Neuronal stem cell (in vitro differentiated cells): Measurements from ENCODE around the gene CDK5.
A peak's percentile ranks its signal among the peaks of the same experiment; 100 is the strongest.

Experiments used
- DNase-seq: peaks from one replicate; pipeline ENCODE4 v3.0.0-alpha.2; 2013; ENCODE audit warnings: low spot score
- H2AFZ ChIP-seq: one replicate; pipeline ENCODE4 v1.6.1; 2013; ENCODE audit warnings: mild to moderate bottlenecking, low read length, inconsistent platforms
- H2AK5ac ChIP-seq: 2 replicates; pipeline ENCODE4 v1.6.1; 2013; ENCODE audit warnings: low read depth, mild to moderate bottlenecking, inconsistent platforms, low read length, moderate library complexity, mixed read lengths
- H2BK120ac ChIP-seq: 2 replicates; pipeline ENCODE4 v1.6.1; 2013; ENCODE audit warnings: low read depth, mild to moderate bottlenecking, inconsistent platforms, low read length, moderate library complexity, mixed read lengths
- H2BK12ac ChIP-seq: one replicate; pipeline ENCODE4 v1.6.1; 2013; ENCODE audit warnings: low read length, inconsistent platforms
- H2BK15ac ChIP-seq: 2 replicates; pipeline ENCODE4 v1.6.1; 2013; ENCODE audit warnings: mild to moderate bottlenecking, low read length, inconsistent platforms, mixed read lengths
- H2BK5ac ChIP-seq: one replicate; pipeline ENCODE4 v1.6.1; 2013; ENCODE audit warnings: inconsistent platforms, mild to moderate bottlenecking, low read length, moderate library complexity
- H3K14ac ChIP-seq: one replicate; pipeline ENCODE4 v1.6.1; 2013; ENCODE audit warnings: low read length, inconsistent platforms
- H3K18ac ChIP-seq: 2 replicates; pipeline ENCODE4 v1.6.1; 2013; ENCODE audit warnings: low read length, inconsistent platforms
- H3K23ac ChIP-seq: 2 replicates; pipeline ENCODE4 v1.6.1; 2013; ENCODE audit warnings: low read depth, mild to moderate bottlenecking, mixed read lengths, low read length, inconsistent platforms; ENCODE audit not compliant: poor library complexity
- H3K27ac ChIP-seq: replicated peaks from 3 replicates; pipeline ENCODE4 v1.5.1; 2013; ENCODE audit warnings: low read length, inconsistent platforms
- H3K27me3 ChIP-seq, 3 experiments: 2 replicates each; pipeline ENCODE4 v1.6.1; 2013; ENCODE audit warnings: low read length in 3 of 3, mild to moderate bottlenecking in 2 of 3, inconsistent platforms in 1 of 3, low read depth in 1 of 3, mixed read lengths in 1 of 3, moderate library complexity in 1 of 3; ENCODE audit not compliant: control insufficient read depth in 3 of 3, insufficient read depth in 3 of 3
- H3K36me3 ChIP-seq, 2 donors: replicated peaks in 1 of 2; 2 replicates each; pipeline ENCODE4 v1.6.1; 2013; ENCODE audit warnings: low read length in 2 of 2; ENCODE audit not compliant: control insufficient read depth in 2 of 2, insufficient read depth in 2 of 2
- H3K4ac ChIP-seq: 2 replicates; pipeline ENCODE4 v1.6.1; 2013; ENCODE audit warnings: inconsistent platforms, mild to moderate bottlenecking, low read length, moderate library complexity
- H3K4me1 ChIP-seq, 2 donors: 1 replicate in 1 of 2; 2 replicates in 1 of 2; pipeline ENCODE4 v1.6.1; 2013; ENCODE audit warnings: low read length in 2 of 2, low read depth in 1 of 2; ENCODE audit not compliant: control insufficient read depth in 2 of 2, insufficient read depth in 1 of 2
- H3K4me2 ChIP-seq: one replicate; pipeline ENCODE4 v1.6.1; 2013; ENCODE audit warnings: mild to moderate bottlenecking, low read length, inconsistent platforms; ENCODE audit not compliant: insufficient read depth, poor library complexity, severe bottlenecking
- H3K4me3 ChIP-seq, 2 donors: 2 replicates each; pipeline ENCODE4 v1.5.1; 2013; ENCODE audit warnings: low read length in 2 of 2, mild to moderate bottlenecking in 2 of 2, inconsistent platforms in 1 of 2, moderate library complexity in 1 of 2
- H3K79me1 ChIP-seq: one replicate; pipeline ENCODE4 v1.6.1; 2013; ENCODE audit warnings: low read depth, mild to moderate bottlenecking, inconsistent platforms, low read length, moderate library complexity
- H3K9ac ChIP-seq: one replicate; pipeline ENCODE4 v1.6.1; 2013; ENCODE audit warnings: mild to moderate bottlenecking, low read depth, low read length, inconsistent platforms; ENCODE audit not compliant: poor library complexity
- H3K9me3 ChIP-seq, 2 donors: replicated peaks in 1 of 2; 2 replicates each; pipeline versions ENCODE3 to v1.6.1; 2013; ENCODE audit warnings: low read length in 2 of 2, mild to moderate bottlenecking in 2 of 2, inconsistent platforms in 1 of 2, low read depth in 1 of 2, mixed read lengths in 1 of 2, moderate library complexity in 1 of 2; ENCODE audit not compliant: control insufficient read depth in 2 of 2, insufficient read depth in 1 of 2
- H4K8ac ChIP-seq: one replicate; pipeline ENCODE4 v1.6.1; 2013; ENCODE audit warnings: low read depth, mild to moderate bottlenecking, inconsistent platforms, low read length, moderate library complexity
- H4K91ac ChIP-seq: one replicate; pipeline ENCODE4 v1.6.1; 2013; ENCODE audit warnings: low read length, low read depth, mild to moderate bottlenecking, inconsistent platforms; ENCODE audit not compliant: poor library complexity
- WGBS, 2 donors: extraction: QIAGEN DNeasy Blood & Tissue Kit; methylation state at CpG; one replicate each; pipeline ENCODE4 v1.1.7; 2013; ENCODE audit warnings: missing lambda C conversion rate in 2 of 2, mixed read lengths in 1 of 2; ENCODE audit not compliant: insufficient read length in 2 of 2, insufficient replicate concordance in 1 of 2; ENCODE audit errors: extremely low coverage in 2 of 2; 5-methylcytosine and 5-hydroxymethylcytosine counted together

CDK5 gene

DNA sequence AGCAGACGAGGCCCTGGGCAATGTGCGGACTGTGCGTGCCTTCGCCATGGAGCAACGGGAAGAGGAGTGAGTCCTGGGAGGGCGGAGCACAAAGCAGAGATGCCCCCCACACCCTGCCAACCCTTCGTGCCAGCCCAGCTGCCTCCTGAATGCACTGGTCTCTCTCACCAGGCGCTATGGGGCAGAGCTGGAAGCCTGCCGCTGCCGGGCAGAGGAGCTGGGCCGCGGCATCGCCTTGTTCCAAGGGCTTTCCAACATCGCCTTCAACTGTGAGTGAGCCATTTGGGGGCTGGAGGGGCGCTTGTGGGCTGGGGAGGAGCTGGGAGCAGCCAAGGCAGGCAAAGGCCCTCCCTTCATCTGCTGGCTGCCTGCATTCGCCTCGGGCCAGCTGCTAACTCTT, 21.8 kb downstream of the CDK5 start:
- Histone ChIP-seq H4K91ac (no peak overlapping the region), H2AK5ac (no peak overlapping the region), H2AFZ (no peak overlapping the region), H3K9ac (no peak overlapping the region), H3K18ac (no peak overlapping the region), H3K36me3 (peaks cover 13 to 41% of the 10 kb centered on the region in 2 donors), H3K4me1 (peaks cover 0 to 9% of the 10 kb centered on the region in 2 donors), H3K9me3 (no peaks in the 10 kb centered on the region), H3K14ac (no peak overlapping the region), H3K4ac (peak overlapping the region; percentile 53), H2BK12ac (no peak overlapping the region), H3K23ac (peak overlapping the region; percentile 80), H3K27ac (no peak overlapping the region), H3K79me1 (no peaks in the 10 kb centered on the region), H2BK5ac (no peak overlapping the region), H4K8ac (no peak overlapping the region), H2BK15ac (no peak overlapping the region), H3K4me3 (no peak overlapping the region), H2BK120ac (no peak overlapping the region), H3K4me2 (no peak overlapping the region), H3K27me3 (no peaks in the 10 kb centered on the region)
- WGBS, 2 donors: no CpG with 5 or more reads among the region's 17 CpGs
- DNase-seq: no peak

DNA sequence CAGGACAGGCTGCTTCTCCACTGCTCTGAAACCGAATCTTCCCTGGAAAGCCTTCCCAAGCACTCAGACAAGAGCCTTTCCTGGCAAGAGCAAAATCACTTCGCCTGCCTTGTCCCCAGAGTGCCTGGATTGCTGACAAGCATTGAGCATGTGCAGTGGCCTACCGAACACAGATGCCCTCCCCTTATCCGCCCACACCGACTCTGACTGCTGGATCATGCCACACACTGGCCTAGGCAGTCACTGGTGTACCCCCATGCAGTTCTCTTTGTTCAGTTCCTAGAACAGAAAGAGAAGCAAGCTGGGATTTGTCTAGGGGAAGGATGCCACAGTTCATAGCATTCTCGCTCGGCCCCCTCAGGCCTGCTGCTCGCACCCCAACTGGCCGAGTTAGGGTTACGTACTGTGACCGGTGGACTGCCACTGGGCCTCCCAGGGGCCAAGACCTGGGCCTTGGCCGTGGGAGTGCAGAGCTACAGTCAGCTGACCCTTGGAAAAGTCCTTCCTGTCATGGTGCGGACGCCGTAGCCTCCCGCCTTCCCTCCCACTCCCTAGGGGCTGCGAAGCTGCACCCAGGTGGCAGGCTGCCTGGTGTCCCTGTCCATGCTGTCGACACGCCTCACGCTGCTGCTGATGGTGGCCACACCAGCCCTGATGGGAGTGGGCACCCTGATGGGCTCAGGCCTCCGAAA, 22.5 kb downstream of the CDK5 start:
- no peak overlapping the region for H3K9ac ChIP-seq
- no peak overlapping the region for H3K27ac ChIP-seq
- H3K27me3 ChIP-seq: no peaks in the 10 kb centered on the region
- no peak for DNase-seq
- H2BK12ac ChIP-seq: no peak overlapping the region
- H4K8ac ChIP-seq: no peak overlapping the region
- no peak overlapping the region for H2BK15ac ChIP-seq
- WGBS, 2 donors: no CpG with 5 or more reads among the region's 21 CpGs
- H3K4me2 ChIP-seq: no peak overlapping the region
- H3K4me3 ChIP-seq: no peak overlapping the region
- peak overlapping the region; percentile 67 for H3K23ac ChIP-seq
- H3K4me1 ChIP-seq: peaks cover 0 to 9% of the 10 kb centered on the region in 2 donors
- no peak overlapping the region for H2BK120ac ChIP-seq
- no peak overlapping the region for H3K14ac ChIP-seq
- no peaks in the 10 kb centered on the region for H3K9me3 ChIP-seq
- no peak overlapping the region for H2BK5ac ChIP-seq
- H2AK5ac ChIP-seq: no peak overlapping the region
- no peaks in the 10 kb centered on the region for H3K79me1 ChIP-seq
- H3K18ac ChIP-seq: no peak overlapping the region
- no peak overlapping the region for H4K91ac ChIP-seq
- H2AFZ ChIP-seq: no peak overlapping the region
- peaks cover 13 to 41% of the 10 kb centered on the region in 2 donors for H3K36me3 ChIP-seq
- no peak overlapping the region for H3K4ac ChIP-seq

DNA sequence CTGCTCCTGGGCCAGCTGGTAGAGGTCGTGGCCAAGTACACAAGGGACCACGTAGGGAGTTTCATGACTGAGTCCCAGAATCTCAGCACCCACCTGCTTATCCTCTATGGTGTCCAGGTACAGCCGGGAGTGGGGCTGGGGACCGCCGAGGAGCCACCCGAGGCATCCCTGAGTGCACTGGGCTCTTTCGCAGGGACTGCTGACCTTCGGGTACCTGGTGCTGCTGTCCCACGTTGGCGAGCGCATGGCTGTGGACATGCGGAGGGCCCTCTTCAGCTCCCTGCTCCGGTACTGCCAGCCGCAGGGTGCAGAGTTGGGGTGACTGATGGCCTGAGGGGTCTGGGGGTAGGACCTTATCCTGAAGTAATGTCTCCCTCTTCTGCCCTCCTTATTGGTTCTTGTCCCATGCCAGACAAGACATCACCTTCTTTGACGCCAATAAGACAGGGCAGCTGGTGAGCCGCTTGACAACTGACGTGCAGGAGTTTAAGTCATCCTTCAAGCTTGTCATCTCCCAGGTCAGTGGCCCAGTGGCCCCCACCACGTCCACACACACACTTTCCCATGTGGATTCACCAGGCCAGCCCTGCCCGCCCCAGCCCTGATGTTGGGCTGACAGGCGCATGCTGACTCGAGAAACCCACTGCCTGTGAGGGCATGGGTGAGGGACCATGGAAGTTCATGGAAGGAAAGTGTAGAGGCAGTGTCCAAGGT, 23.2 kb downstream of the CDK5 start:
- no peaks in the 10 kb centered on the region for H3K9me3 ChIP-seq
- H3K27ac ChIP-seq: no peak overlapping the region
- H3K4me1 ChIP-seq: peaks cover 0 to 9% of the 10 kb centered on the region in 2 donors
- H4K91ac ChIP-seq: no peak overlapping the region
- H2BK12ac ChIP-seq: no peak overlapping the region
- no peak overlapping the region for H2BK120ac ChIP-seq
- peaks cover 13 to 41% of the 10 kb centered on the region in 2 donors for H3K36me3 ChIP-seq
- no peak overlapping the region for H2AFZ ChIP-seq
- no peak for DNase-seq
- no peaks in the 10 kb centered on the region for H3K79me1 ChIP-seq
- H2BK5ac ChIP-seq: no peak overlapping the region
- H3K4me3 ChIP-seq: no peak overlapping the region
- H3K18ac ChIP-seq: no peak overlapping the region
- no peak overlapping the region for H2AK5ac ChIP-seq
- no peaks in the 10 kb centered on the region for H3K27me3 ChIP-seq
- H3K23ac ChIP-seq: no peak overlapping the region
- no peak overlapping the region for H3K4ac ChIP-seq
- H3K9ac ChIP-seq: no peak overlapping the region
- no peak overlapping the region for H3K14ac ChIP-seq
- H2BK15ac ChIP-seq: no peak overlapping the region
- WGBS, 2 donors: no CpG with 5 or more reads among the region's 21 CpGs
- no peak overlapping the region for H4K8ac ChIP-seq
- no peak overlapping the region for H3K4me2 ChIP-seq

DNA sequence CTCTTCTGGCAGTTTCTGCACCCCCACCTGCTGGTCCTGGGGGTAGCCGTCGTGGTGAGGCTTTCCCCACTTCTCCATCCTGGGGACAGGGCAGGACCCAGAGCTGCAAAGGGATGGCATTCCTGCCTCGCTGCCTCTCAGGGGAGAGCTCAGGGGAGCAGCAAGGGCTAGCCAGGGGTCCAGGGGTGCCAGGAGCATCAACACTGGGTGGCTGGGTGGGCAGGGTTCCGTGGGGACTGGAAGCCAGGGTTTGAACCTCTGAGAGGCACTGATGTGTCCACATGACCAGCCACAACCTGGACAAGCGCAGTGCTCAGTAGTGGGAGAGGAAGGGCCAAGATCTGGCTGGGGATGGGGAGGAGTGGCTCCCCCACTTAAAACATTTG, 23.8 kb downstream of the CDK5 start:
- Histone ChIP-seq H3K4me1 (peaks cover 3% of the 10 kb centered on the region in 2 donors), H3K18ac (no peak overlapping the region), H3K4me2 (no peak overlapping the region), H3K79me1 (no peaks in the 10 kb centered on the region), H3K4ac (no peak overlapping the region), H3K14ac (no peak overlapping the region), H2AK5ac (no peak overlapping the region), H3K36me3 (peaks cover 13 to 41% of the 10 kb centered on the region in 2 donors), H2AFZ (no peak overlapping the region), H2BK15ac (no peak overlapping the region), H3K9ac (peak overlapping the region; percentile 30), H3K9me3 (no peaks in the 10 kb centered on the region), H4K91ac (no peak overlapping the region), H3K27me3 (no peaks in the 10 kb centered on the region), H3K4me3 (no peak overlapping the region), H4K8ac (no peak overlapping the region), H2BK12ac (no peak overlapping the region), H3K27ac (no peak overlapping the region), H2BK5ac (no peak overlapping the region), H2BK120ac (no peak overlapping the region), H3K23ac (no peak overlapping the region)
- no CpG with 5 or more reads among the region's 5 CpGs for WGBS, 2 donors
- no peak for DNase-seq
